Measurements from ENCODE around the gene RBFOX2. TPM values are rescaled to one million over a fixed set of nuclear protein-coding genes. Genes with fewer than 3 reads are reported as not detected.

RBFOX2 gene
- total and polyA plus RNA-seq, 2 of the 8 experiments (the other 6 are each of a cell fraction or from before 2014, with no cell fraction given): 121 to 122 TPM

- H3K9ac ChIP-seq (replicated peaks in 1 of 4; ENCODE audit: extremely low read depth in 1 of 4, low read depth in 3 of 4, low read length in 3 of 4): no peak overlapping the region
- CTCF ChIA-PET (ENCODE audit: partially characterized antibody): interaction anchor here (0.6 to 3.0 kb wide), 4 partner anchors 8 to 1088 kb away, joined by 3 to 9 read pairs (median 6); no protein-coding TSS in a partner anchor
- H2BK20ac ChIP-seq (ENCODE audit: low read length): no peak overlapping the region
- H3K14ac ChIP-seq (ENCODE audit: insufficient read length): no peak overlapping the region
- no peak overlapping the region for H3K4ac ChIP-seq (replicated peaks; ENCODE audit: insufficient read length, low read depth, low read length)
- H2BK15ac ChIP-seq (ENCODE audit: low read length): no peak overlapping the region
- H3K56ac ChIP-seq (replicated peaks; ENCODE audit: insufficient read length, low read depth, low read length): no peak overlapping the region
- H3K36me3 ChIP-seq (ENCODE audit: control insufficient read depth in 2 of 4, insufficient read depth in 4 of 4, low read length in 3 of 4): no peaks in the 10 kb centered on the region
- H3K4me1 ChIP-seq (replicated peaks in 1 of 4; ENCODE audit: control insufficient read depth in 3 of 4, insufficient read depth in 4 of 4, low read length in 3 of 4): peaks cover 0 to 9% (median 0%) of the 10 kb centered on the region in 4 experiments; a peak in 4 of 7 replicates
- H4K91ac ChIP-seq (replicated peaks; ENCODE audit: insufficient read length, low read length): no peak overlapping the region
- H3K4me3 ChIP-seq (ENCODE audit: extremely low read depth in 1 of 4, insufficient read depth in 2 of 4, low read depth in 3 of 4, low read length in 4 of 4): no peak overlapping the region
- no peak overlapping the region for H2AFZ ChIP-seq (ENCODE audit: low read length)
- 88% methylated on average over 5 of the region's 5 CpGs; no CpG with 5 or more reads in 1 of the 2 experiments for whole genome bisulfite sequencing, 2 experiments (ENCODE audit: extremely low coverage in 1 of 2, insufficient coverage in 1 of 2, insufficient read length in 1 of 2, insufficient replicate concordance in 2 of 2, low coverage in 1 of 2, low lambda C conversion rate in 2 of 2, missing lambda C conversion rate in 1 of 2)
- no peak overlapping the region for H3K18ac ChIP-seq (ENCODE audit: extremely low read depth, low read length)
- no peak overlapping the region for H3K4me2 ChIP-seq (ENCODE audit: insufficient read depth in 1 of 2, low read depth in 2 of 2, low read length in 2 of 2)
- peaks cover 0 to 3% of the 10 kb centered on the region in 2 experiments for H4K20me1 ChIP-seq (replicated peaks in 1 of 2; ENCODE audit: control insufficient read depth in 1 of 2, insufficient read depth in 2 of 2, low read length in 2 of 2)
- no peaks in the 10 kb centered on the region for H3K23me2 ChIP-seq (ENCODE audit: low read depth, low read length)
- H4K5ac ChIP-seq (ENCODE audit: insufficient read length, low read depth, low read length): no peak overlapping the region
- no peaks in the 10 kb centered on the region; the same call in 1 of the 2 replicates for H3K79me1 ChIP-seq (ENCODE audit: low read depth, low read length)
- no peak for FAIRE-seq
- H3K23ac ChIP-seq (ENCODE audit: insufficient read length): no peak overlapping the region
- no peak overlapping the region for H2BK12ac ChIP-seq (ENCODE audit: low read depth, low read length)
- H3K79me2 ChIP-seq (ENCODE audit: control insufficient read depth in 1 of 2, insufficient read depth in 2 of 2, low read length in 2 of 2): peaks cover 0 to 53% of the 10 kb centered on the region in 2 experiments; a peak in 2 of 4 replicates
- no peak overlapping the region for H2BK120ac ChIP-seq (replicated peaks; ENCODE audit: low read depth, low read length)
- H3K9me3 ChIP-seq (ENCODE audit: insufficient read depth in 2 of 2, low read depth in 1 of 2, low read length in 1 of 2): no peaks in the 10 kb centered on the region
- no peak overlapping the region for H3K27ac ChIP-seq (ENCODE audit: low read depth, low read length)
- H3K27me3 ChIP-seq (replicated peaks in 1 of 4; ENCODE audit: control insufficient read depth in 3 of 4, extremely low read depth in 1 of 4, insufficient read depth in 3 of 4, low read length in 3 of 4): no peaks in the 10 kb centered on the region
- DNase-seq (ENCODE audit: low read depth in 1 of 2, low spot score in 2 of 2): no peak
- H2AK5ac ChIP-seq (ENCODE audit: low read depth, low read length): no peak overlapping the region
- POLR2A ChIA-PET (ENCODE audit: partially characterized antibody): no interaction called here
- no peak overlapping the region for H4K8ac ChIP-seq (ENCODE audit: extremely low read depth, insufficient read depth, low read length)
- no peak overlapping the region for H2BK5ac ChIP-seq (ENCODE audit: low read depth, low read length)
- TF ChIP-seq TAF7 (optimal IDR thresholded peaks at IDR 0.05; ENCODE audit: borderline replicate concordance, low read depth, low read length) (no peak), POLR2AphosphoS5 (IDR thresholded peaks at IDR 0.05; ENCODE audit: low read depth, low read length) (no peak), GABPA (IDR thresholded peaks at IDR 0.05; ENCODE audit: borderline replicate concordance, insufficient read depth, low read length) (no peak), SIX5 (IDR thresholded peaks at IDR 0.05; ENCODE audit: low read depth, low read length) (no peak), JUN (IDR thresholded peaks at IDR 0.05; ENCODE audit: low read depth, low read length) (no peak), EP300 (IDR thresholded peaks at IDR 0.05; ENCODE audit: borderline replicate concordance in 1 of 2, low read depth in 2 of 2, low read length in 2 of 2) (no peak), ASH2L (IDR thresholded peaks at IDR 0.05; ENCODE audit: low read length) (no peak), SP4 (IDR thresholded peaks at IDR 0.05; ENCODE audit: low read length) (no peak), SP1 (IDR thresholded peaks at IDR 0.05; ENCODE audit: low read depth, low read length) (no peak), TCF12 (IDR thresholded peaks at IDR 0.05; ENCODE audit: low read depth, low read length) (no peak), TBP (IDR thresholded peaks at IDR 0.05; ENCODE audit: low read depth, low read length) (no peak), SUZ12 (IDR thresholded peaks at IDR 0.05; ENCODE audit: low read length) (no peak), BRCA1 (IDR thresholded peaks at IDR 0.05; ENCODE audit: low read depth, low read length) (no peak), SIRT6 (IDR thresholded peaks at IDR 0.05; ENCODE audit: low read length) (no peak)
Observed at GRCh38 chr22:35882211-35883030, 146.2 kb downstream of the RBFOX2 start.

Measured in H1 (cell line).